ENCODE measurements around the gene NT5C2. TPM values are rescaled to one million over a fixed set of nuclear protein-coding genes. Genes with fewer than 3 reads are reported as not detected.
"Not testable (repeated sequence)": the region's sequence is repeated elsewhere in the genome, so short reads cannot be mapped to it uniquely, and the experiment has no call there.

The NT5C2 gene
- polyA plus RNA-seq, 1 donor (not counting 4 experiments of a cell fraction or from before 2014, with no cell fraction given) = 88.6 TPM

DNA sequence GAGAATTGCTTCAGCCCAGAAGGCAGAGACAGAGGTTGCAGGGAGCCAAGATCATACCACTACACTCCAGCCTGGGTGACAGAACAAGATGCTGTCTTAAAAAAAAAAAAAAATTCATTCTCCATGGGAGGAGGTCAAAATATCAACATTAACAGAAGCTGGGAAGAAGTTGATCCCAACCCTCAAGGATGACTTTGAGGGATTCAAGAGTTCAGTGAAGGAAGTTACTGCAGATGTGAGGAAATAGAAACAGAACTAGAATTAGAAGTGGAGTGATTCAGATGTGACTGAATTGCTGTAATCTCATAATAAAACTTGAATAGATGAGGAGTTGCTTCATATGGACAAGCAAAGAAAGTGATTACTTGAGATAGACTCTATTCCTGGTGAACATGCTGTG lies 32.9 kb upstream of the NT5C2 start:
- H3K4me1 ChIP-seq (ENCODE audit: control insufficient read depth, extremely low read depth, insufficient read depth, low read length) = peaks cover 16% of the 10 kb centered on the region
- H3K9ac ChIP-seq (ENCODE audit: control insufficient read depth, extremely low read depth, insufficient read depth, low read length) = no peak overlapping the region
- H3K9me3 ChIP-seq (ENCODE audit: control insufficient read depth, low read depth, low read length) = peaks cover 6% of the 10 kb centered on the region
- no peak overlapping the region for H3K4me2 ChIP-seq (ENCODE audit: control insufficient read depth, extremely low read depth, insufficient read depth, low read depth, low read length)
- FAIRE-seq (no peak), DNase-seq (ENCODE audit: low read depth, low spot score) (no peak)
- TF ChIP-seq, protein P1, sequence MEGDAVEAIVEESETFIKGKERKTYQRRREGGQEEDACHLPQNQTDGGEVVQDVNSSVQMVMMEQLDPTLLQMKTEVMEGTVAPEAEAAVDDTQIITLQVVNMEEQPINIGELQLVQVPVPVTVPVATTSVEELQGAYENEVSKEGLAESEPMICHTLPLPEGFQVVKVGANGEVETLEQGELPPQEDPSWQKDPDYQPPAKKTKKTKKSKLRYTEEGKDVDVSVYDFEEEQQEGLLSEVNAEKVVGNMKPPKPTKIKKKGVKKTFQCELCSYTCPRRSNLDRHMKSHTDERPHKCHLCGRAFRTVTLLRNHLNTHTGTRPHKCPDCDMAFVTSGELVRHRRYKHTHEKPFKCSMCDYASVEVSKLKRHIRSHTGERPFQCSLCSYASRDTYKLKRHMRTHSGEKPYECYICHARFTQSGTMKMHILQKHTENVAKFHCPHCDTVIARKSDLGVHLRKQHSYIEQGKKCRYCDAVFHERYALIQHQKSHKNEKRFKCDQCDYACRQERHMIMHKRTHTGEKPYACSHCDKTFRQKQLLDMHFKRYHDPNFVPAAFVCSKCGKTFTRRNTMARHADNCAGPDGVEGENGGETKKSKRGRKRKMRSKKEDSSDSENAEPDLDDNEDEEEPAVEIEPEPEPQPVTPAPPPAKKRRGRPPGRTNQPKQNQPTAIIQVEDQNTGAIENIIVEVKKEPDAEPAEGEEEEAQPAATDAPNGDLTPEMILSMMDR (optimal IDR thresholded peaks at IDR 0.05 in 1 of 3, IDR thresholded peaks at IDR 0.05 in 1 of 3, conservative IDR thresholded peaks at IDR 0.05 in 1 of 3; ENCODE audit: extremely low read depth in 1 of 3, insufficient read depth in 2 of 3, low read length in 3 of 3) = no peak
- dilution Hi-C loops (cut with MboI; ENCODE audit: extremely low pct_ligation_motif_present, low sequenced_read_pairs) = no loop called here
- no peak overlapping the region for H3K4me3 ChIP-seq (ENCODE audit: control insufficient read depth in 2 of 3, extremely low read depth in 1 of 3, insufficient read depth in 2 of 3, low read depth in 1 of 3, low read length in 3 of 3)
- no peaks in the 10 kb centered on the region for H3K9me1 ChIP-seq (ENCODE audit: control insufficient read depth, extremely low read depth, insufficient read depth, low read length)
- no peaks in the 10 kb centered on the region for H4K20me1 ChIP-seq (ENCODE audit: control insufficient read depth, extremely low read depth, insufficient read depth, low read length)
- no peak overlapping the region for H3K27ac ChIP-seq (ENCODE audit: control insufficient read depth, insufficient read depth, low read length)
- H3K27me3 ChIP-seq (ENCODE audit: control insufficient read depth, extremely low read depth, insufficient read depth, low read length) = no peaks in the 10 kb centered on the region
- no peaks in the 10 kb centered on the region for H3K36me3 ChIP-seq (ENCODE audit: control insufficient read depth in 2 of 2, extremely low read depth in 1 of 2, insufficient read depth in 2 of 2, low read length in 2 of 2)
- H2AFZ ChIP-seq (ENCODE audit: control insufficient read depth, low read length) = no peak overlapping the region
- no peaks in the 10 kb centered on the region for H3K79me2 ChIP-seq (ENCODE audit: control insufficient read depth, insufficient read depth, low read length)

DNA sequence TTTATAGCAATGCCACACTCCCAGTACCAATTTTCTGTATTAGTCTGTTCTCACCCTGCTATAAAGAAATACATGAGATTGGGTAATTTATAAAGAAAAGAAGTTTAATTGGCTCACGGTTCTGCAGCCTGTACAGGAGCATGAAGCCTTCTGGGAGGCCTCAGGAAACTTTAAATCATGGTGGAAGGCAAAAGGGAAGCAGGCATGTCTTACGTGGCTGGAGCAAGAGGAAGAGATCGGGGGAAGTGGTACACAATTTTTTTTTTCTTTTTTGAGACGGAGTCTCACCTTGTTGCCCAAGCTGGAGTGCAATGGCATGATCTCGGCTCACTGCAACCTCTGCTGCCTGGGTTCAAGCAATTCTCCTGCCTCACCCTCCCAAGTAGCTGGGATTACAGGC lies 31.6 kb upstream of the NT5C2 start:
- FAIRE-seq; dilution Hi-C loops (cut with MboI; ENCODE audit: extremely low pct_ligation_motif_present, low sequenced_read_pairs); H3K4me1 ChIP-seq (ENCODE audit: control insufficient read depth, extremely low read depth, insufficient read depth, low read length); H4K20me1 ChIP-seq (ENCODE audit: control insufficient read depth, extremely low read depth, insufficient read depth, low read length); H3K27ac ChIP-seq (ENCODE audit: control insufficient read depth, insufficient read depth, low read length); H3K4me3 ChIP-seq (ENCODE audit: control insufficient read depth in 2 of 3, extremely low read depth in 1 of 3, insufficient read depth in 2 of 3, low read depth in 1 of 3, low read length in 3 of 3); H3K79me2 ChIP-seq (ENCODE audit: control insufficient read depth, insufficient read depth, low read length); H3K36me3 ChIP-seq (ENCODE audit: control insufficient read depth in 2 of 2, extremely low read depth in 1 of 2, insufficient read depth in 2 of 2, low read length in 2 of 2); H3K4me2 ChIP-seq (ENCODE audit: control insufficient read depth, extremely low read depth, insufficient read depth, low read depth, low read length); H3K9me1 ChIP-seq (ENCODE audit: control insufficient read depth, extremely low read depth, insufficient read depth, low read length); DNase-seq (ENCODE audit: low read depth, low spot score); H3K9ac ChIP-seq (ENCODE audit: control insufficient read depth, extremely low read depth, insufficient read depth, low read length); H2AFZ ChIP-seq (ENCODE audit: control insufficient read depth, low read length); H3K27me3 ChIP-seq (ENCODE audit: control insufficient read depth, extremely low read depth, insufficient read depth, low read length); H3K9me3 ChIP-seq (ENCODE audit: control insufficient read depth, low read depth, low read length): not testable (repeated sequence)

DNA sequence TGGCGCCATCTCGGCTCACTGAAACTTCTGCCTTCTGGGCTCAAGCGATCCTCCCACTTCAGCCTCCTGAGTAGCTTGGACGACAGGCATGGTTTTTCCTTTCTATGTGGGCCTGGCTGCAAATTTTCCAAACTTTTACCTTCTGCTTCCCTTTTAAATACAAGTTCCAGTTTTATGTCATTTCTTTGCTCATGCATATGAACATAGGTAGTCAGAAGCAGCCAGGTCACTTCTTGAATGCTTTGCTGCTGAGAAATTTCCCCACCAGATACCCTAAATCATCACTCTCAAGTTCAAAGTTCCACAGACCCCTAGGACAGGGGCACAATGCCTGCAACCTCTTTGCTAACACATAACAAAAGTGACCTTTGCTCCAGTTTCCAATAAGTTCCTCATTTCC lies 31.1 kb upstream of the NT5C2 start:
- Histone ChIP-seq H3K4me1 (ENCODE audit: control insufficient read depth, extremely low read depth, insufficient read depth, low read length) (peaks cover 5% of the 10 kb centered on the region), H3K79me2 (ENCODE audit: control insufficient read depth, insufficient read depth, low read length) (no peaks in the 10 kb centered on the region), H3K9me3 (ENCODE audit: control insufficient read depth, low read depth, low read length) (peaks cover 6% of the 10 kb centered on the region), H2AFZ (ENCODE audit: control insufficient read depth, low read length) (no peak overlapping the region), H3K9me1 (ENCODE audit: control insufficient read depth, extremely low read depth, insufficient read depth, low read length) (no peaks in the 10 kb centered on the region), H3K27ac (ENCODE audit: control insufficient read depth, insufficient read depth, low read length) (no peak overlapping the region), H3K4me2 (ENCODE audit: control insufficient read depth, extremely low read depth, insufficient read depth, low read depth, low read length) (no peak overlapping the region), H3K9ac (ENCODE audit: control insufficient read depth, extremely low read depth, insufficient read depth, low read length) (no peak overlapping the region), H3K27me3 (ENCODE audit: control insufficient read depth, extremely low read depth, insufficient read depth, low read length) (no peaks in the 10 kb centered on the region), H3K4me3 (ENCODE audit: control insufficient read depth in 2 of 3, extremely low read depth in 1 of 3, insufficient read depth in 2 of 3, low read depth in 1 of 3, low read length in 3 of 3) (no peak overlapping the region), H3K36me3 (ENCODE audit: control insufficient read depth in 2 of 2, extremely low read depth in 1 of 2, insufficient read depth in 2 of 2, low read length in 2 of 2) (no peaks in the 10 kb centered on the region), H4K20me1 (ENCODE audit: control insufficient read depth, extremely low read depth, insufficient read depth, low read length) (no peaks in the 10 kb centered on the region)
- FAIRE-seq (no peak), DNase-seq (ENCODE audit: low read depth, low spot score) (no peak)
- dilution Hi-C loops (cut with MboI; ENCODE audit: extremely low pct_ligation_motif_present, low sequenced_read_pairs) = no loop called here
- TF ChIP-seq EZH2 (IDR thresholded peaks at IDR 0.05; ENCODE audit: low read length) = no peak
- TF ChIP-seq, protein P1 (optimal IDR thresholded peaks at IDR 0.05 in 1 of 3, IDR thresholded peaks at IDR 0.05 in 1 of 3, conservative IDR thresholded peaks at IDR 0.05 in 1 of 3; ENCODE audit: extremely low read depth in 1 of 3, insufficient read depth in 2 of 3, low read length in 3 of 3) = no peak

DNA sequence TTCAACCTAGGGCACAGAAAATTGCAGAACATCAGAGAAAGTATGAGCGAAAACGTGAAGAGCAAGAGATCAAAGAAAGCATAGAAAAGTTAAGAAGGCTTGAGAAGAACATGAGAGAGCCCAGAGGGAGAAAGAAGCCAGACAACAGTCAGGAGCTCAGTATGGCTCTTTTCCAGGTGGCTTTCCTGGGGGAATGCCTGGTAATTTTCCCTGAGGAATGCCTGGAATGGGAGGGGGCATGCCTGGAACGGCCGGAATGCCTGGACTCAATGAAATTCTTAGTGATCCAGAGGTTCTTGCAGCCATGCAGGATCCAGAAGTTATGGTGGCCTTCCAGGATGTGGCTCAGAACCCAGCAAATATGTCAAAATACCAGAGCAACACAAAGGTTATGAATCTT lies 23.3 kb upstream of the NT5C2 start:
- DNase-seq (ENCODE audit: low read depth, low spot score); H3K9ac ChIP-seq (ENCODE audit: control insufficient read depth, extremely low read depth, insufficient read depth, low read length); H4K20me1 ChIP-seq (ENCODE audit: control insufficient read depth, extremely low read depth, insufficient read depth, low read length); H3K36me3 ChIP-seq (ENCODE audit: control insufficient read depth in 2 of 2, extremely low read depth in 1 of 2, insufficient read depth in 2 of 2, low read length in 2 of 2); H3K4me2 ChIP-seq (ENCODE audit: control insufficient read depth, extremely low read depth, insufficient read depth, low read depth, low read length); H3K9me3 ChIP-seq (ENCODE audit: control insufficient read depth, low read depth, low read length); H3K9me1 ChIP-seq (ENCODE audit: control insufficient read depth, extremely low read depth, insufficient read depth, low read length); FAIRE-seq; H3K27ac ChIP-seq (ENCODE audit: control insufficient read depth, insufficient read depth, low read length); H3K4me1 ChIP-seq (ENCODE audit: control insufficient read depth, extremely low read depth, insufficient read depth, low read length); H2AFZ ChIP-seq (ENCODE audit: control insufficient read depth, low read length); dilution Hi-C loops (cut with MboI; ENCODE audit: extremely low pct_ligation_motif_present, low sequenced_read_pairs); H3K4me3 ChIP-seq (ENCODE audit: control insufficient read depth in 2 of 3, extremely low read depth in 1 of 3, insufficient read depth in 2 of 3, low read depth in 1 of 3, low read length in 3 of 3); H3K79me2 ChIP-seq (ENCODE audit: control insufficient read depth, insufficient read depth, low read length); H3K27me3 ChIP-seq (ENCODE audit: control insufficient read depth, extremely low read depth, insufficient read depth, low read length): not testable (repeated sequence)

Data from keratinocyte (primary cell).